ENCODE measurements around the gene COL6A1.
A peak's percentile ranks its signal among the peaks of the same experiment; 100 is the strongest.

COL6A1 gene

GRCh38 chr21:46048926-46049889, 67.6 kb downstream of the COL6A1 start:
- DNase-seq, result peak; percentile 99
- peak overlapping the region; percentile 96 for H3K27ac ChIP-seq
- no peaks in the 10 kb centered on the region for H3K36me3 ChIP-seq (replicated peaks)
- H3K4me3 ChIP-seq (ENCODE audit: low read depth, low read length), result no peak overlapping the region
- in situ Hi-C loops (cut with HindIII; ENCODE audit: low pct_ligation_motif_present, low sequenced_read_pairs), result no loop called here
- TF ChIP-seq CTCF (IDR thresholded peaks at IDR 0.05; ENCODE audit: low read depth, low read length, missing control alignments), result no peak
- no peaks in the 10 kb centered on the region for H3K27me3 ChIP-seq (replicated peaks)

GRCh38 chr21:46049890-46050667, 68.5 kb downstream of the COL6A1 start:
- in situ Hi-C loops (cut with HindIII; ENCODE audit: low pct_ligation_motif_present, low sequenced_read_pairs), result no loop called here
- no peaks in the 10 kb centered on the region for H3K36me3 ChIP-seq (replicated peaks)
- TF ChIP-seq CTCF (IDR thresholded peaks at IDR 0.05; ENCODE audit: low read depth, low read length, missing control alignments), result no peak
- no peak overlapping the region for H3K4me3 ChIP-seq (ENCODE audit: low read depth, low read length)
- peak overlapping the region; percentile 96 for H3K27ac ChIP-seq
- no peaks in the 10 kb centered on the region for H3K27me3 ChIP-seq (replicated peaks)
- no peak for DNase-seq

GRCh38 chr21:46050668-46051378, 69.3 kb downstream of the COL6A1 start:
- Histone ChIP-seq H3K36me3 (replicated peaks) (no peaks in the 10 kb centered on the region), H3K27ac (no peak overlapping the region), H3K27me3 (replicated peaks) (no peaks in the 10 kb centered on the region), H3K4me3 (ENCODE audit: low read depth, low read length) (no peak overlapping the region)
- no peak for TF ChIP-seq CTCF (IDR thresholded peaks at IDR 0.05; ENCODE audit: low read depth, low read length, missing control alignments)
- in situ Hi-C loops (cut with HindIII; ENCODE audit: low pct_ligation_motif_present, low sequenced_read_pairs), result no loop called here
- no peak for DNase-seq

- H3K27me3 ChIP-seq (replicated peaks), result no peaks in the 10 kb centered on the region
- in situ Hi-C loops (cut with HindIII; ENCODE audit: low pct_ligation_motif_present, low sequenced_read_pairs), result no loop called here
- no peak overlapping the region for H3K4me3 ChIP-seq (ENCODE audit: low read depth, low read length)
- TF ChIP-seq CTCF (IDR thresholded peaks at IDR 0.05; ENCODE audit: low read depth, low read length, missing control alignments), result no peak
- DNase-seq, result no peak
- no peaks in the 10 kb centered on the region for H3K36me3 ChIP-seq (replicated peaks)
- no peak overlapping the region for H3K27ac ChIP-seq
Observed at GRCh38 chr21:46051379-46051770, 69.8 kb downstream of the COL6A1 start.

- H3K27me3 ChIP-seq (replicated peaks), result no peaks in the 10 kb centered on the region
- no peak for DNase-seq
- H3K27ac ChIP-seq, result no peak overlapping the region
- no peaks in the 10 kb centered on the region for H3K36me3 ChIP-seq (replicated peaks)
- no peak for TF ChIP-seq CTCF (IDR thresholded peaks at IDR 0.05; ENCODE audit: low read depth, low read length, missing control alignments)
- H3K4me3 ChIP-seq (ENCODE audit: low read depth, low read length), result no peak overlapping the region
- in situ Hi-C loops (cut with HindIII; ENCODE audit: low pct_ligation_motif_present, low sequenced_read_pairs), result no loop called here
Observed at GRCh38 chr21:46051821-46052675, 70.5 kb downstream of the COL6A1 start.

Measured in brain microvascular endothelial cell (primary cell).